Small intestine (tissue), 7 donors: Measurements from ENCODE around the gene SLAMF9. TPM values are rescaled to one million over a fixed set of nuclear protein-coding genes. Genes with fewer than 3 reads are reported as not detected.

ENCODE experiments used
- DNase-seq, 2 donors: peaks; one replicate each; pipeline versions ENCODE4 v3.0.0 to v3.0.0-alpha.2; 2013
- FAIRE-seq: peaks from 2 replicates; lab custom pipeline; 2012; peaks lifted over from hg19 to GRCh38; lab: Jason Lieb, UNC
- H3K27ac ChIP-seq, 3 donors: one replicate each; pipeline ENCODE4 v1.5.1; 2013; ENCODE audit warnings: low read length in 2 of 3, mild to moderate bottlenecking in 2 of 3, control low read depth in 1 of 3, inconsistent platforms in 1 of 3, low read depth in 1 of 3, moderate library complexity in 1 of 3
- H3K27me3 ChIP-seq, 3 donors: one replicate each; pipeline ENCODE4 v1.6.1; 2013; ENCODE audit warnings: low read length in 3 of 3, inconsistent platforms in 1 of 3; ENCODE audit not compliant: control insufficient read depth in 3 of 3, insufficient read depth in 3 of 3
- H3K36me3 ChIP-seq, 3 donors: one replicate each; pipeline ENCODE4 v1.6.1; 2013; ENCODE audit warnings: low read length in 3 of 3, inconsistent platforms in 1 of 3, low read depth in 1 of 3, mild to moderate bottlenecking in 1 of 3, moderate library complexity in 1 of 3; ENCODE audit not compliant: control insufficient read depth in 3 of 3, insufficient read depth in 2 of 3
- H3K4me1 ChIP-seq, 3 donors: one replicate each; pipeline ENCODE4 v1.6.1; 2013; ENCODE audit warnings: low read length in 2 of 3, inconsistent platforms in 1 of 3, low read depth in 1 of 3, mild to moderate bottlenecking in 1 of 3, moderate library complexity in 1 of 3; ENCODE audit not compliant: control insufficient read depth in 3 of 3, insufficient read depth in 2 of 3
- H3K4me3 ChIP-seq, 3 donors: one replicate each; pipeline ENCODE4 v1.5.1; 2013; ENCODE audit warnings: low read length in 3 of 3, control low read depth in 1 of 3, inconsistent platforms in 1 of 3, low read depth in 1 of 3, mild to moderate bottlenecking in 1 of 3, moderate library complexity in 1 of 3
- H3K9me3 ChIP-seq, 2 donors: one replicate each; pipeline ENCODE4 v1.6.1; 2013; ENCODE audit warnings: low read depth in 1 of 2, low read length in 1 of 2; ENCODE audit not compliant: control insufficient read depth in 2 of 2, insufficient read depth in 1 of 2
- WGBS, 3 donors: extraction: QIAGEN DNeasy Blood & Tissue Kit; methylation state at CpG; one replicate each; pipeline ENCODE4 v1.1.7; 2013; 5-methylcytosine and 5-hydroxymethylcytosine counted together
- polyA plus RNA-seq, 4 donors: library from polyadenylated mRNA; stranded (reverse) in 3 of 4; unstranded in 1 of 4; fragments of 200-250 nt in 3 of 4; fragments of 120-200 nt in 1 of 4; gene quantifications; one replicate each; pipeline versions ENCODE4 v1.2.1 to v1.2.3, GENCODE V29; 2013
- donor health status: healthy with polysubstance abuse.
- donor health status: control.
- donor health status: control.
- donor health status: Bipolar disorder and iron deficiency.
- donor health status: healthy.

The SLAMF9 gene
- polyA plus RNA-seq, 4 donors, result 0.12 TPM; not detected in 3

DNA sequence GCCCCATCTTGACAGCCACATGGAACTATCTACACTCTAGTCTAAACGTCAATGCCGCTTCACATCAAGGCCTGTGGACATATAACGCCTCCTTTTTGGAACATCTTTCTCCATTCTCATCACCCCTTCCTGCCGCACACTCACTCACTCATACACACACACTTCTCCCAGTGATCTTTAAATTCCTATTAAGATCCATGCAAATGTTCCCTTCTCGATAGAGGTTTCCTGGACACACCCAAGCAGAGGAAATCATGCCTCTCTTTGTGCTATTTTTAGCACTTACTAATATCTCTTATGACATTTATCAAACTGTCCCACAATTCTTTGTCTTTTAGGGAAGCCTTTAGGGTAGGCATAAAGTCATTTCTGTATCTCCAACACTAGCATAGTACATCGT, 28.2 kb upstream of the SLAMF9 start:
- 60 to 83% (median 72%) methylated on average over 5 to 6 of the region's 6 CpGs for WGBS, 3 donors
- Histone ChIP-seq H3K27ac (no peak overlapping the region), H3K27me3 (no peaks in the 10 kb centered on the region), H3K36me3 (peaks cover 0 to 24% (median 14%) of the 10 kb centered on the region in 3 donors), H3K9me3 (peaks cover 0 to 8% of the 10 kb centered on the region in 2 donors), H3K4me1 (peaks cover 0 to 4% (median 4%) of the 10 kb centered on the region in 3 donors), H3K4me3 (no peak overlapping the region)
- no peak for DNase-seq
- no peak for FAIRE-seq

DNA sequence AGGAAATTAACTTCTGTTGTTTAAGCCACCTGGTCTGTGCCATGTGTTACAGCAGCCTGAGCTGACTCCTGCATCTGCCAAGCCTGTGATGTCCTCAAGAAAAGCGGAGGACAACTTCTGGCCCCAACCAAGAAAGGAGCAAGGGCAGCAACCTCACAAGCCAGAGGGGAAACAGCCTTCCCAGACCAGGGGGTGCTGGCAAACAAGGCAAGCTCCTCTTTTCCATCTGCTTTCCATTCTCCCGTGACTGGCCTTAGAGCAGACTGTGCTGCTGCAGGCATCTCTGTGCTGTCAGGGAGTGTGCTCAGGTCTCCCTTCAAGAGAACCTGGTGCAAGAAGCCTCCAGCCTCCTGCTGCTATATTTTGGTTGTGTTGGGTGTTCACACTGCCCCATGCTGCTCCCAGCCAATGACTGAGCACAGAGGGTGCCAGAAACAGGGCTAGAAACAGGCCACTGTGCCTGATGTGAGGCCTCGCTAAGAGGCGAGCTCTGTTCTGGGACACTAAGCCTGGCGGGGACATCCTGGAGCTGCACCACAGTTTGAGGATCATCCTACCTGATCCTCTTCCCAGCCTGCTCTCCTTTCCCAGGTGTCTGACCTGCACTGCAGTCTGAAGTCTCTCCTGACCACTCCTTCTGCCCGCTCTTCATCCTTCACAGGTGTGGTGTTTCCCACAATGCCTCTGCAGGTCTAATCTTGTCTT, 27.5 kb upstream of the SLAMF9 start:
- H3K4me3 ChIP-seq, result no peak overlapping the region
- DNase-seq (no peak), FAIRE-seq (no peak)
- peaks cover 0 to 24% (median 14%) of the 10 kb centered on the region in 3 donors for H3K36me3 ChIP-seq
- H3K27ac ChIP-seq, result no peak overlapping the region
- H3K27me3 ChIP-seq, result no peaks in the 10 kb centered on the region
- peaks cover 0 to 4% (median 2%) of the 10 kb centered on the region in 3 donors for H3K4me1 ChIP-seq
- H3K9me3 ChIP-seq, result peaks cover 0 to 2% of the 10 kb centered on the region in 2 donors
- WGBS, 3 donors, result 87 to 97% (median 95%) methylated on average over 6 of the region's 6 CpGs

DNA sequence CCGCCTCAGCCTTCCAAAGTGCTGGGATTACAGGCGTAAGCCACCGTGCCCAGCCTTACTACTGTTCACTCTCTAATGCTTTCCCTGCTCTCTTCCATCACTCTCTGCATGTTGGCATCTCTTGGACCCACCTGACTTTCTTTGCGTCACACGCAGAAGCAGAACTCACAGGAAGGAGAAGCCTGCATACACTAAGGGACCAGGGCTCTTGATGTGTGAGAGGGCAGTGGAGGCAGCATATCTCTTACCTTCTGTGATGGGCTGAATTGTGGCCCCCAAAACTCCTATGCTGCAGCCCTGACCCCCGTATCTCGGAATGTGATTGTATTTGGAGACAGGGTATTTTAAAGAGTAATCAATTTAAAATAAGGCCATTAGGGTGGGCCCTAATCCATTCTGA, 26.7 kb upstream of the SLAMF9 start:
- Histone ChIP-seq H3K27ac (no peak overlapping the region), H3K4me1 (peaks cover 0 to 4% (median 2%) of the 10 kb centered on the region in 3 donors), H3K36me3 (peaks cover 0 to 24% (median 14%) of the 10 kb centered on the region in 3 donors), H3K4me3 (no peak overlapping the region), H3K27me3 (no peaks in the 10 kb centered on the region), H3K9me3 (no peaks in the 10 kb centered on the region)
- WGBS, 3 donors, result 93 to 99% (median 95%) methylated on average over 7 of the region's 7 CpGs
- FAIRE-seq (no peak), DNase-seq (no peak)

- WGBS, 3 donors, result 70 to 84% (median 76%) methylated on average over 6 of the region's 6 CpGs
- H3K9me3 ChIP-seq, result no peaks in the 10 kb centered on the region
- DNase-seq, result no peak
- no peak overlapping the region for H3K4me3 ChIP-seq
- H3K27ac ChIP-seq, result no peak overlapping the region
- H3K27me3 ChIP-seq, result no peaks in the 10 kb centered on the region
- no peak for FAIRE-seq
- H3K36me3 ChIP-seq, result peaks cover 0 to 24% (median 14%) of the 10 kb centered on the region in 3 donors
- H3K4me1 ChIP-seq, result no peaks in the 10 kb centered on the region
Measured at GRCh38 chr1:159980076-159980475, 26.0 kb upstream of the SLAMF9 start.

DNA sequence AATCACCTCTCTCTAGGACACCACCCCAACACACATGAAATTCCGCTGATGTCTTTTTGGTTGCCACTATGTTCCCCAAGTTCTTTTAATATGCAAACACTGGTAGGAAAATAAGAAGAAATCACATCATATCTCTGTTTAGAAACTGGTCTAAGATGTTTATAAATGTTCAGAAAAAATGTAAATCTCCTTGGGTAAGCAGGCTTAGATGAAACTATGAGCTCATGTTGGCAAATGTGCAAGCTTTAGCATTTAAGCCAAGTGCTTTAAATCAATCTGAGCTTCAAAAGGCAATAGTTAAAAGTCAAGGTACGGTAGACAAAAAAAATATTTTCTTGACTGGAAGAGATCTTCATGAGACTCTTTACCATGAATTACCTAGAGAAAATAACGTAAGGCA, 25.2 kb upstream of the SLAMF9 start:
- 67 to 88% (median 77%) methylated on average over 3 of the region's 3 CpGs for WGBS, 3 donors
- FAIRE-seq, result no peak
- H3K9me3 ChIP-seq, result no peaks in the 10 kb centered on the region

GRCh38 chr1:159978107-159978398, 24.0 kb upstream of the SLAMF9 start:
- Histone ChIP-seq H3K36me3 (peaks cover 0 to 26% (median 14%) of the 10 kb centered on the region in 3 donors), H3K9me3 (no peaks in the 10 kb centered on the region), H3K4me3 (no peak overlapping the region), H3K27me3 (no peaks in the 10 kb centered on the region), H3K27ac (no peak overlapping the region), H3K4me1 (peaks cover 0 to 3% (median 1%) of the 10 kb centered on the region in 3 donors)
- WGBS, 3 donors, result 83 to 98% (median 92%) methylated on average over 2 of the region's 2 CpGs
- no peak for DNase-seq
- FAIRE-seq, result no peak

More for the DNA sequence above, 25.2 kb upstream of the SLAMF9 start:
- Histone ChIP-seq H3K4me3 (no peak overlapping the region), H3K27ac (no peak overlapping the region), H3K4me1 (no peaks in the 10 kb centered on the region), H3K36me3 (peaks cover 0 to 24% (median 14%) of the 10 kb centered on the region in 3 donors), H3K27me3 (no peaks in the 10 kb centered on the region)
- DNase-seq, result no peak

- Histone ChIP-seq H3K4me3 (no peak overlapping the region), H3K36me3 (peaks cover 0 to 31% (median 15%) of the 10 kb centered on the region in 3 donors), H3K27ac (no peak overlapping the region), H3K9me3 (no peaks in the 10 kb centered on the region), H3K4me1 (peaks cover 0 to 8% (median 2%) of the 10 kb centered on the region in 3 donors), H3K27me3 (no peaks in the 10 kb centered on the region)
- DNase-seq, result no peak
- WGBS, 3 donors, result 90 to 96% (median 94%) methylated on average over 6 of the region's 6 CpGs
- no peak for FAIRE-seq
Measured at GRCh38 chr1:159977364-159978106, 23.5 kb upstream of the SLAMF9 start.

- DNase-seq (no peak), FAIRE-seq (no peak)
- Histone ChIP-seq H3K4me1 (peaks cover 0 to 37% (median 16%) of the 10 kb centered on the region in 3 donors), H3K9me3 (no peaks in the 10 kb centered on the region), H3K4me3 (no peak overlapping the region), H3K36me3 (peaks cover 0 to 19% (median 10%) of the 10 kb centered on the region in 3 donors), H3K27ac (no peak overlapping the region), H3K27me3 (no peaks in the 10 kb centered on the region)
- WGBS, 3 donors, result 87 to 96% (median 93%) methylated on average over 7 of the region's 7 CpGs
Measured at GRCh38 chr1:159974350-159974965, 20.4 kb upstream of the SLAMF9 start.
